CD4-positive, alpha-beta T cell treated with Interferon alpha-2 for 1 hour (primary cell): Measurements from ENCODE around the gene RAB13.
A peak's percentile ranks its signal among the peaks of the same experiment; 100 is the strongest.
"Not testable (repeated sequence)": the region's sequence is repeated elsewhere in the genome, so short reads cannot be mapped to it uniquely, and the experiment has no call there.

ENCODE experiments used
- DNase-seq, 2 donors: peaks; one replicate each; pipeline ENCODE4 v3.0.0-alpha.2; 2020 to 2022

The RAB13 gene

GRCh38 chr1:153985941-153986761, at the start of gene RAB13:
Gene RAB13, minus strand, starts transcription at chr1:153986339. Its CDS starts 103 bp downstream, at chr1:153986236.
- DNase-seq: no peak

GRCh38 chr1:154033697-154034096, 47.6 kb upstream of the RAB13 start:
- DNase-seq: not testable (repeated sequence)

- DNase-seq: no peak
Observed at GRCh38 chr1:154019940-154020339, 33.8 kb upstream of the RAB13 start.

GRCh38 chr1:154019269-154019668, 33.1 kb upstream of the RAB13 start:
- no peak for DNase-seq

- DNase-seq: no peak
Observed at GRCh38 chr1:154014154-154014907, 28.2 kb upstream of the RAB13 start.

- not testable (repeated sequence) for DNase-seq
Observed at GRCh38 chr1:154012543-154012942, 26.4 kb upstream of the RAB13 start.

- DNase-seq: no peak
Observed at GRCh38 chr1:154012129-154012528, 26.0 kb upstream of the RAB13 start.

- DNase-seq: no peak
Observed at GRCh38 chr1:154006136-154006535, 20.0 kb upstream of the RAB13 start.

GRCh38 chr1:154000420-154000819, 14.3 kb upstream of the RAB13 start:
- DNase-seq: no peak

GRCh38 chr1:153996882-153997281, 10.7 kb upstream of the RAB13 start:
- not testable (repeated sequence) for DNase-seq

- DNase-seq: no peak
Observed at GRCh38 chr1:153995640-153996039, 9.5 kb upstream of the RAB13 start.

- DNase-seq: no peak
Observed at GRCh38 chr1:153995202-153995601, 9.1 kb upstream of the RAB13 start.

GRCh38 chr1:153991806-153992205, 5.7 kb upstream of the RAB13 start:
- DNase-seq: no peak

- no peak for DNase-seq
Observed at GRCh38 chr1:153991151-153991630, 5.1 kb upstream of the RAB13 start.

- peak; percentile 96 to 97 for DNase-seq
Observed at GRCh38 chr1:153990468-153991150, 4.5 kb upstream of the RAB13 start, which contains the start of gene RPS27. Gene RPS27, plus strand, starts transcription at chr1:153990762. Its CDS starts 35 bp downstream, at chr1:153990797.

GRCh38 chr1:153987621-153988020, 1.5 kb upstream of the RAB13 start:
- DNase-seq: no peak

- peak in 1 of 2 donors; percentile 34 for DNase-seq
Observed at GRCh38 chr1:153985341-153985912, 712 bp downstream of the RAB13 start.

- no peak for DNase-seq
Observed at GRCh38 chr1:153984123-153984894, 1.8 kb downstream of the RAB13 start.

- DNase-seq: not testable (repeated sequence)
Observed at GRCh38 chr1:153981735-153982134, 4.4 kb downstream of the RAB13 start.

GRCh38 chr1:153979091-153979490, 7.0 kb downstream of the RAB13 start:
- DNase-seq: not testable (repeated sequence)

- no peak for DNase-seq
Observed at GRCh38 chr1:153978274-153978909, 7.7 kb downstream of the RAB13 start.
